Fibroblast of lung (primary cell): ENCODE data around the gene PAPOLB. TPM values are rescaled to one million over a fixed set of nuclear protein-coding genes. Genes with fewer than 3 reads are reported as not detected.

ENCODE experiments used
- DNase-seq, 2 donors: peaks; one replicate each; pipeline versions ENCODE4 v3.0.0 to v3.0.0-alpha.2; 2010; ENCODE audit warnings: low read depth in 2 of 2
- H2AFZ ChIP-seq: 2 replicates; pipeline ENCODE4 v1.5.1; 2012; ENCODE audit warnings: low read length, control low read depth, inconsistent platforms
- H3K27ac ChIP-seq: 2 replicates; pipeline ENCODE4 v1.5.1; 2011; ENCODE audit warnings: low read length, control low read depth; ENCODE audit not compliant: insufficient read depth
- H3K27me3 ChIP-seq: 2 replicates; pipeline ENCODE4 v1.5.1; 2011; ENCODE audit warnings: mild to moderate bottlenecking, low read length; ENCODE audit not compliant: control insufficient read depth, insufficient read depth
- H3K36me3 ChIP-seq: 2 replicates; pipeline ENCODE4 v1.5.1; 2011; ENCODE audit warnings: low read length; ENCODE audit not compliant: control insufficient read depth, insufficient read depth
- H3K4me1 ChIP-seq: 2 replicates; pipeline ENCODE4 v1.5.1; 2011; ENCODE audit warnings: low read length; ENCODE audit not compliant: control insufficient read depth, insufficient read depth; ENCODE audit errors: extremely low read depth
- H3K4me2 ChIP-seq: 2 replicates; pipeline ENCODE4 v1.5.1; 2011; ENCODE audit warnings: low read length, control low read depth; ENCODE audit not compliant: insufficient read depth; ENCODE audit errors: extremely low read depth
- H3K4me3 ChIP-seq, 4 experiments: fragments of 200-600 bp in 1 of 4; sonication (generic) in 1 of 4; replicated peaks in 1 of 4; 2 replicates each; pipeline ENCODE4 v1.5.1; 2011 to 2016; ENCODE audit warnings: low read length in 4 of 4, low read depth in 3 of 4, mild to moderate bottlenecking in 3 of 4, control low read depth in 2 of 4, inconsistent platforms in 1 of 4, mixed read lengths in 1 of 4; ENCODE audit not compliant: insufficient read depth in 1 of 4; ENCODE audit errors: control extremely low read depth in 1 of 4
- H3K79me2 ChIP-seq: 2 replicates; pipeline ENCODE4 v1.5.1; 2012; ENCODE audit warnings: mild to moderate bottlenecking, low read length, inconsistent platforms; ENCODE audit not compliant: control insufficient read depth, insufficient read depth
- H3K9ac ChIP-seq: 2 replicates; pipeline ENCODE4 v1.5.1; 2011; ENCODE audit warnings: mild to moderate bottlenecking, low read length, control low read depth; ENCODE audit not compliant: insufficient read depth
- H3K9me3 ChIP-seq: 2 replicates; pipeline ENCODE4 v1.5.1; 2012; ENCODE audit warnings: low read depth, low read length; ENCODE audit not compliant: control insufficient read depth, insufficient read depth
- H4K20me1 ChIP-seq: 2 replicates; pipeline ENCODE4 v1.5.1; 2011; ENCODE audit warnings: low read length; ENCODE audit not compliant: control insufficient read depth, insufficient read depth; ENCODE audit errors: extremely low read depth
- CTCF ChIP-seq, 2 donors: IDR thresholded peaks in 1 of 2; conservative IDR thresholded peaks in 1 of 2; 1 replicate in 1 of 2; 2 replicates in 1 of 2; pipeline ENCODE4 v1.5.1; 2011 to 2012; ENCODE audit warnings: low read length in 2 of 2, control low read depth in 1 of 2, inconsistent platforms in 1 of 2, low read depth in 1 of 2, mild to moderate bottlenecking in 1 of 2
- EZH2 ChIP-seq: IDR thresholded peaks from 2 replicates; pipeline ENCODE4 v1.5.1; 2012; ENCODE audit warnings: low read length, control low read depth, mild to moderate bottlenecking; ENCODE audit errors: missing control alignments
- polyA plus RNA-seq, 2 donors: library from polyadenylated mRNA; depleted of rRNA in 1 of 2; stranded (reverse) in 1 of 2; unstranded in 1 of 2; fragments of >200 nt; gene quantifications; 2 replicates each; pipeline ENCODE4 v1.2.1, GENCODE V29; 2011 to 2012; ENCODE audit warnings: missing spikeins in 1 of 2
- total RNA-seq: library from RNA; depleted of rRNA; stranded (reverse); fragments of >200 nt; gene quantifications from 2 replicates; pipeline ENCODE4 v1.2.1, GENCODE V29; 2014

The PAPOLB gene
- total and polyA plus RNA-seq, 2 donors (not counting 1 experiment from before 2014, with no cell fraction given): under 0.01 to 0.02 TPM

DNA sequence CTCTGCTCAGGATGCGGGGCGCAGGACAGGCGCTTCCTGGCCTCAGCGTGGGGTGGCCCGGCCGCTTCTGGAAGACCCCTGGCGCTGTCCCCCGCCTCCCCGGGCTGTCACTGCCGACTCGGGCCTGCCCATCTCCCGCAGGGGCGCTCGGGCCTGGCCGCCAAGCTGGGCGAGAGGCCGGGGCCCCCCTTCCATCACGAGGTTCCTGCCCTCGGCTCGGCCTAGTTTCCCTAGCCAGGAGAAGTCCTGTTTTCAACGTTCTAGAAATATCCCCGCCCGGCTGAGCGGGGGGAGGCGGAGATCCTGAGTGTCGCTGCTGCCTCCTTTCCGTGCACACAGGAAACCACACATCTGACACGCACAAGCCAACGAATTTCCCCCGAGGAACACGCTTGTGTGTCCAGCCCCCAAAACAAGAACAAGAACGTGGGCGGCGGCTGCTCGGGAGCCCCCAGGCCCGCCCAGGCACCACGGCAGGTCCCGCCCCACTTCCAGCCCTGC is 52.7 kb downstream of the PAPOLB start:
- no peak overlapping the region for H3K27ac ChIP-seq
- H3K9me3 ChIP-seq: no peaks in the 10 kb centered on the region
- H3K36me3 ChIP-seq: no peaks in the 10 kb centered on the region
- H3K79me2 ChIP-seq: no peaks in the 10 kb centered on the region
- no peak for DNase-seq
- no peak overlapping the region for H3K4me3 ChIP-seq
- H3K27me3 ChIP-seq: peaks cover 5% of the 10 kb centered on the region
- no peaks in the 10 kb centered on the region for H4K20me1 ChIP-seq
- no peak overlapping the region for H3K9ac ChIP-seq
- H3K4me1 ChIP-seq: no peaks in the 10 kb centered on the region
- H3K4me2 ChIP-seq: no peak overlapping the region
- no peak overlapping the region for H2AFZ ChIP-seq
- TF ChIP-seq EZH2 (no peak), CTCF (conservative IDR thresholded peaks at IDR 0.05 in 1 of 2, IDR thresholded peaks at IDR 0.05 in 1 of 2; ENCODE audit: low read depth in 1 of 2, low read length in 2 of 2) (no peak)

GRCh38 chr7:4808565-4808964 is 53.3 kb downstream of the PAPOLB start:
- Histone ChIP-seq H3K36me3 (no peaks in the 10 kb centered on the region), H4K20me1 (no peaks in the 10 kb centered on the region), H3K27me3 (peaks cover 5% of the 10 kb centered on the region), H3K27ac (no peak overlapping the region), H2AFZ (no peak overlapping the region), H3K9me3 (no peaks in the 10 kb centered on the region), H3K4me2 (no peak overlapping the region), H3K4me3 (no peak overlapping the region), H3K9ac (no peak overlapping the region), H3K79me2 (no peaks in the 10 kb centered on the region), H3K4me1 (no peaks in the 10 kb centered on the region)
- no peak for TF ChIP-seq EZH2
- DNase-seq: no peak

- Histone ChIP-seq H3K4me1 (no peaks in the 10 kb centered on the region), H3K79me2 (no peaks in the 10 kb centered on the region), H3K27me3 (peaks cover 5% of the 10 kb centered on the region), H3K4me2 (no peak overlapping the region), H3K4me3 (no peak overlapping the region), H3K27ac (no peak overlapping the region), H2AFZ (no peak overlapping the region), H3K9me3 (no peaks in the 10 kb centered on the region), H3K36me3 (no peaks in the 10 kb centered on the region), H3K9ac (no peak overlapping the region), H4K20me1 (no peaks in the 10 kb centered on the region)
- TF ChIP-seq CTCF (conservative IDR thresholded peaks at IDR 0.05 in 1 of 2, IDR thresholded peaks at IDR 0.05 in 1 of 2; ENCODE audit: low read depth in 1 of 2, low read length in 2 of 2): no peak
- TF ChIP-seq EZH2: no peak
- DNase-seq: no peak
Measured at GRCh38 chr7:4808026-4808425, 53.8 kb downstream of the PAPOLB start.

Other genes with a start within 250 kb of the PAPOLB start
- 21.8 and 26.9 TPM in 2 replicates for gene FOXK1, start 179.7 kb downstream of the PAPOLB start, total RNA-seq
- gene FOXK1, start 179.7 kb downstream of the PAPOLB start, polyA plus RNA-seq: 5.2 and 8.2 TPM in 2 replicates
- gene AP5Z1, start 86.4 kb downstream of the PAPOLB start, total RNA-seq: 27.5 and 32.2 TPM in 2 replicates
- gene AP5Z1, start 86.4 kb downstream of the PAPOLB start, polyA plus RNA-seq: 11.1 and 13.8 TPM in 2 replicates
- 0.33 and 0.51 TPM in 2 replicates for gene RADIL, start 21.7 kb upstream of the PAPOLB start, total RNA-seq
- 0.32 and 0.85 TPM in 2 replicates for gene RADIL, start 21.7 kb upstream of the PAPOLB start, polyA plus RNA-seq
- gene MMD2, start 97.2 kb upstream of the PAPOLB start, total RNA-seq: not detected in 2 replicates
- gene MMD2, start 97.2 kb upstream of the PAPOLB start, polyA plus RNA-seq: not detected in 2 replicates
- gene RBAK, start 183.8 kb upstream of the PAPOLB start, total RNA-seq: 6.9 TPM in 2 replicates
- 3.0 and 4.3 TPM in 2 replicates for gene RBAK, start 183.8 kb upstream of the PAPOLB start, polyA plus RNA-seq